ENCODE data around the gene URI1. TPM values are rescaled to one million over a fixed set of nuclear protein-coding genes. Genes with fewer than 3 reads are reported as not detected.

URI1 gene
- total and polyA plus RNA-seq, 2 donors (not counting 1 experiment from before 2014, with no cell fraction given) = 21.3 to 54.2 TPM

GRCh38 chr19:30064771-30065494, 122.9 kb downstream of the URI1 start:
- Mint-ChIP-seq H3K4me3 (no peak overlapping the region), H3K9me3 (ENCODE audit: insufficient read depth) (peaks cover 2% of the 10 kb centered on the region), H3K27ac (no peak overlapping the region), H3K27me3 (peaks cover 6% of the 10 kb centered on the region), H3K4me1 (no peaks in the 10 kb centered on the region)
- H3K27me3 ChIP-seq (replicated peaks in 1 of 4; ENCODE audit: control extremely low read depth in 1 of 4, control insufficient read depth in 3 of 4, insufficient read depth in 4 of 4, low read length in 3 of 4) = peaks cover 0 to 5% (median 0%) of the 10 kb centered on the region in 4 experiments
- no peak overlapping the region for H2AFZ ChIP-seq (ENCODE audit: insufficient read depth, low read depth, low read length, poor library complexity, severe bottlenecking)
- DNase-seq (no peak), ATAC-seq (ENCODE audit: low read depth) (no peak)
- no peak overlapping the region for H3K9ac ChIP-seq (ENCODE audit: low read length)
- no peaks in the 10 kb centered on the region for H3K79me2 ChIP-seq (ENCODE audit: control insufficient read depth, insufficient read depth, low read length)
- POLR2A ChIA-PET = no interaction called here
- WGBS (ENCODE audit: insufficient coverage) = 86% methylated on average over 16 of the region's 16 CpGs
- CTCF ChIA-PET = no interaction called here
- no peaks in the 10 kb centered on the region for H3K4me1 ChIP-seq (ENCODE audit: control insufficient read depth in 2 of 2, insufficient read depth in 2 of 2, low read length in 2 of 2)
- H3K9me3 ChIP-seq (ENCODE audit: control extremely low read depth in 1 of 3, control insufficient read depth in 2 of 3, insufficient read depth in 1 of 3, low read length in 2 of 3) = no peaks in the 10 kb centered on the region
- no peaks in the 10 kb centered on the region for H4K20me1 ChIP-seq (ENCODE audit: control insufficient read depth, insufficient read depth, low read length, poor library complexity, severe bottlenecking)
- intact Hi-C loops (cut with micrococcal nuclease) = no loop called here
- H3K36me3 ChIP-seq (replicated peaks in 1 of 2; ENCODE audit: control extremely low read depth in 1 of 2, control insufficient read depth in 1 of 2, extremely low read depth in 1 of 2, insufficient read depth in 2 of 2, low read length in 1 of 2) = no peaks in the 10 kb centered on the region
- H3K4me2 ChIP-seq (replicated peaks; ENCODE audit: low read depth, low read length, poor library complexity, severe bottlenecking) = no peak overlapping the region
- H3K4me3 ChIP-seq (ENCODE audit: control extremely low read depth in 1 of 5, extremely low read depth in 1 of 5, insufficient read depth in 1 of 5, low read depth in 2 of 5, low read length in 4 of 5) = no peak overlapping the region
- H3K27ac ChIP-seq (ENCODE audit: low read length in 2 of 2) = no peak overlapping the region
- no peak for TF ChIP-seq CTCF (IDR thresholded peaks at IDR 0.05)
- no peak for TF ChIP-seq EZH2 (IDR thresholded peaks at IDR 0.05; ENCODE audit: borderline replicate concordance, insufficient read depth, low read depth, low read length, poor library complexity, severe bottlenecking)
